GM19238 (cell line): ENCODE measurements around the gene INTS11.
A peak's percentile ranks its signal among the peaks of the same experiment; 100 is the strongest.

Experiments used
- DNase-seq: peaks from one replicate; pipeline ENCODE4 v3.0.0; 2011; ENCODE audit warnings: low spot score; ENCODE audit not compliant: insufficient read length

INTS11 gene

GRCh38 chr1:1343811-1344421 is 19.5 kb upstream of the INTS11 start:
- no peak for DNase-seq

GRCh38 chr1:1342584-1343115 is 18.2 kb upstream of the INTS11 start:
- DNase-seq, result no peak

- DNase-seq, result no peak
Measured at GRCh38 chr1:1342061-1342562, 17.7 kb upstream of the INTS11 start.

GRCh38 chr1:1341549-1342021 is 17.1 kb upstream of the INTS11 start:
- no peak for DNase-seq

- no peak for DNase-seq
Measured at GRCh38 chr1:1340791-1341548, 16.5 kb upstream of the INTS11 start.

GRCh38 chr1:1340185-1340584 is 15.7 kb upstream of the INTS11 start:
- no peak for DNase-seq

GRCh38 chr1:1338278-1338677 is 13.8 kb upstream of the INTS11 start:
- DNase-seq, result no peak

GRCh38 chr1:1337793-1338147 is 13.3 kb upstream of the INTS11 start:
- DNase-seq, result peak; percentile 62

GRCh38 chr1:1336931-1337792 is 12.7 kb upstream of the INTS11 start:
- no peak for DNase-seq

- no peak for DNase-seq
Measured at GRCh38 chr1:1336446-1336845, 12.0 kb upstream of the INTS11 start.

GRCh38 chr1:1335792-1336248 is 11.4 kb upstream of the INTS11 start:
- DNase-seq, result no peak

- DNase-seq, result no peak
Measured at GRCh38 chr1:1335283-1335682, 10.8 kb upstream of the INTS11 start.

GRCh38 chr1:1334835-1335234 is 10.4 kb upstream of the INTS11 start:
- DNase-seq, result no peak

GRCh38 chr1:1333551-1334241 is 9.2 kb upstream of the INTS11 start:
- DNase-seq, result no peak

- DNase-seq, result no peak
Measured at GRCh38 chr1:1332774-1333480, 8.5 kb upstream of the INTS11 start.

- DNase-seq, result no peak
Measured at GRCh38 chr1:1332031-1332755, 7.7 kb upstream of the INTS11 start.

GRCh38 chr1:1331068-1331965 is 6.9 kb upstream of the INTS11 start, which contains the start of gene TAS1R3:
TSS of gene TAS1R3 (plus strand) at chr1:1331280. CDS start at chr1:1331346, 66 bp downstream.
- no peak for DNase-seq

- no peak for DNase-seq
Measured at GRCh38 chr1:1330366-1331067, 6.1 kb upstream of the INTS11 start.
